Retinal pigment epithelial cell (primary cell): Measurements from ENCODE around the gene PHF21B.

ENCODE experiments used
- DNase-seq: peaks from one replicate; pipeline ENCODE4 v3.0.0-alpha.2; 2010; ENCODE audit warnings: low read depth
- H3K4me3 ChIP-seq: 2 replicates; pipeline ENCODE4 v1.5.1; 2011; ENCODE audit warnings: mild to moderate bottlenecking, low read length, control low read depth, moderate library complexity
- TF ChIP-seq, protein P1 (sequence below): conservative IDR thresholded peaks from 2 replicates; pipeline ENCODE4 v1.5.1; 2011; ENCODE audit warnings: low read depth, low read length, control low read depth, inconsistent platforms

PHF21B gene

DNA sequence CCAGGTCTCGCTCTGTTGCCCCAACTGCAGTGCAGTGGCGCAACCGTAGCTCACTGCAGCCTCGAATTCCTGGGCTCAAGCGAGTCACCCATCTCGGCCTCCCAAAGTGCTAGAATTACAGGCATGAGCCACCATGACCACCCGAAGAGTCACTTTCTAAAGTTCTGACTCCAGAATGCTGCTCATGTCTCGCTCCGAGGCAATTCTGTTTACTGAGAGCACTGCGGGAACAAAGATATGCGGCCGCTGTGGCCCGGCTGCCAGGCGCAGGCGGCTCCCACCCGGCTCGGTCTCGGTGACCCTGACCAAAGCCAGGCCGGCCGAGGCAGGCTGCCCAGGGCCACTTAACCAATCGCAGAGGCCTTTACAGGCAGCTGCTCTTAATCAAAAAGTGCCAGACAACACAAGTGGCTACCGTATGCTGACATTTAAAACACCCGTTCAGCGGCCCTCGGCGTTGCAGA, 78.7 kb downstream of the PHF21B start:
- TF ChIP-seq, protein P1, sequence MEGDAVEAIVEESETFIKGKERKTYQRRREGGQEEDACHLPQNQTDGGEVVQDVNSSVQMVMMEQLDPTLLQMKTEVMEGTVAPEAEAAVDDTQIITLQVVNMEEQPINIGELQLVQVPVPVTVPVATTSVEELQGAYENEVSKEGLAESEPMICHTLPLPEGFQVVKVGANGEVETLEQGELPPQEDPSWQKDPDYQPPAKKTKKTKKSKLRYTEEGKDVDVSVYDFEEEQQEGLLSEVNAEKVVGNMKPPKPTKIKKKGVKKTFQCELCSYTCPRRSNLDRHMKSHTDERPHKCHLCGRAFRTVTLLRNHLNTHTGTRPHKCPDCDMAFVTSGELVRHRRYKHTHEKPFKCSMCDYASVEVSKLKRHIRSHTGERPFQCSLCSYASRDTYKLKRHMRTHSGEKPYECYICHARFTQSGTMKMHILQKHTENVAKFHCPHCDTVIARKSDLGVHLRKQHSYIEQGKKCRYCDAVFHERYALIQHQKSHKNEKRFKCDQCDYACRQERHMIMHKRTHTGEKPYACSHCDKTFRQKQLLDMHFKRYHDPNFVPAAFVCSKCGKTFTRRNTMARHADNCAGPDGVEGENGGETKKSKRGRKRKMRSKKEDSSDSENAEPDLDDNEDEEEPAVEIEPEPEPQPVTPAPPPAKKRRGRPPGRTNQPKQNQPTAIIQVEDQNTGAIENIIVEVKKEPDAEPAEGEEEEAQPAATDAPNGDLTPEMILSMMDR, result no peak
- no peak for DNase-seq
- no peak overlapping the region for H3K4me3 ChIP-seq

DNA sequence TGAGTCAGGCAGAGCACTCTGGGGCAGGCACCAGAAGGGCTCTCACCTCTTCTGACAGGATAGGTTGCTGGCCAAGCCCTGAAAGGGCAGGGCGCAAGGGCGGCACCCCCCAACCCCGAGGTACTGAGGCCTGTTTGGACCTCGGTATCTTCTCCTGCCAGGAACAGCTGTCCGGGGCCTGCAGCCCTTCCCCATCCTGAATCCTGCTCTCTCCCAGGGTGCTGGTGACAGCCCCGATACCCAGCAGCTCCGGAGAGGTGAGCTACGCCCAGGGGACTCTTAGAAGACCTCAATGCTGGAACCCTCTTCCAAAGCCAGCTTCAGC, 79.1 kb downstream of the PHF21B start:
- TF ChIP-seq, protein P1, result no peak
- H3K4me3 ChIP-seq, result no peak overlapping the region
- DNase-seq, result no peak

DNA sequence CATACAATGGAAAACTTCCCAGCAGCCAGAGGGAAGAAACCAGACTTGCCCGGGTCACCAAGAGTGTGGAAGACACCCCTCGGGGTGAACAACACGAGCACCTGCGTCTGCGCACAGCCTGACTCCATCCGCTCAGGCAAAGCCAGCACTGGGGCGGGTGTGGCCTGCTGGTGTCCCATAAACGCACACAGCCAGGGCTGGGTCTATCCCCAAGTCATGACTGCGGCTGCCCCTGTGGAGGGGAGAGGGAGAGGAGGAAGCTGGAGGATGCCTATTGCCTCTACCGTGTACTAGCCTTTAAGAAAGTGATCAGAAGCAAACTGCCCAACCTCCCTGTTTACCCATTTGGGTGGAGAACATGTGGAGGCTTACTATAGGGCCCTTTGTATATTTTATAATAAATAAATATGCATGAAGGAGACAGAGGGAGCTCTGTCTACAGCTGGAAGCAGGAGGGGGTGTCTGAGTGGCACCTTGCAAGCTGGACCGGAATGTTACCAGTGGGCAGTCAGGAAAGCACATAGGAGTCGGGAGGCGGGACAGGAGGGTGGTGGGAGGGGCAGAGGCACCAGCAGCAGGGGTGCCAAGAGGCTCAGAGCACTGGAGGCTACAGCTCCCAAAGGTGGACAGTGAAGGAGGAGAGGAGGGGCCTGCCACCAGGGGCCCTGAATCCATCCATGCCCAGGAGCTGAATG, 79.6 kb downstream of the PHF21B start:
- no peak overlapping the region for H3K4me3 ChIP-seq
- TF ChIP-seq, protein P1, result no peak
- no peak for DNase-seq

DNA sequence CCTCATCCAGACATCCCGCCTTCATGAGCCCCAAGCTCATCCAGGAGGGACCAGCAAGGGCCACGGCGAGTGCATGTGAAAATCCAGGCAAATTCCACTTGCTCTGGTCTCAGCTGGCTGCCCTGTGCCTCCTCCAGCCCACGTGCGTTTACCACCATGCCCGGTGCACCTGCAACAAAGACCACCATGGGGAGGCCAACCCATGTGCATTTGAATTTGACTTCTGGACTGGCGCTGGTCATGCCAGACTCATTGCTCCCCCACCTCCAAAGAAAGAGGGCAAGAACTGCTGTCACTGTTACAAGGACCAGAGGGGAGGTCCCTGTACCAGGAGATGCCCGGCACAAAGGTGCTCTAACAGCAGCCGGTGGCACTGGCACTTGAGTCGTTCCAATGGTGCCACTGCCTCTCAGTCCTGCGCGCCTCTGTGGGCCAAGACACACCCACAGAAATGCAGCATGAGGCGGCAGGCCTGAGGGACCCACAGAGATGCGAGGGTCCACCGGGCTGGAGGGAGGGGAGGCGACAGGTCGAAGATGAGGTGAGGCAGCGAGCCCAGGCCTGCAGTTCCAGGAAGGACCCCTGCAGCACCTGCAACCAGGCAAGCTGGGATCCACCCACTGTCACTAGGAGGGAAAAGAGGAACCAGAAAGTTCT, 80.3 kb downstream of the PHF21B start:
- DNase-seq, result no peak
- no peak overlapping the region for H3K4me3 ChIP-seq
- TF ChIP-seq, protein P1, result no peak

DNA sequence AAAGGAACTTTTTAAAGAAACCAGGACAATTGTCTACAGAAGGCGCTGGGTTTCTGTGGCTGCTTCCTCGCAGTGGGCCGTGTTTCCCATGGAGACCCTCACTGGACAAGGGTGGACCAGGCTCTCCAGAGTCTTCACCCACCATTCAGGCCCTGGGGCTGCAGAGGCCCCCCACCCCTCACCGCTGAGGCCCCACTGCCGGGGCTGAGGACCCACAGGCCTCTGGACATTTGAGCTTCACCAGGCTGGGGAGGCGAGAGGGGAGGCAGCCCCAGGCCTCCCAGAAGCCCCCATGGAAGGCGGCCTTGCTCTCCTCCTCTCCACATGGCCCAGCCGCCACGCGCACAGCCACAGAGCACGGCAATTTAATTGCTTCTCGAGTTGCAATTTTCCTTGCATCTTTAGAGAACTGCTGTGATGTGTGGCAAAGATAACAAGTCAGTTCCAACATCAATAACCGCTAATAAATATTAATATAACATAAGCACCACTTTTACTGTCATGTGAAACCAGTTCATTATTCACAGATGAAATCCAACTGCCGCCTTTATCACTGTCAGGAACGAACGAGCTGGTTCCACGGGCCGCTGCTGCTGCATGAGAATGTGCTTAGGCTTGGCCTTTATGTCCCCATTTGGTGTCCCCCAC, 81.0 kb downstream of the PHF21B start:
- TF ChIP-seq, protein P1, result no peak

DNA sequence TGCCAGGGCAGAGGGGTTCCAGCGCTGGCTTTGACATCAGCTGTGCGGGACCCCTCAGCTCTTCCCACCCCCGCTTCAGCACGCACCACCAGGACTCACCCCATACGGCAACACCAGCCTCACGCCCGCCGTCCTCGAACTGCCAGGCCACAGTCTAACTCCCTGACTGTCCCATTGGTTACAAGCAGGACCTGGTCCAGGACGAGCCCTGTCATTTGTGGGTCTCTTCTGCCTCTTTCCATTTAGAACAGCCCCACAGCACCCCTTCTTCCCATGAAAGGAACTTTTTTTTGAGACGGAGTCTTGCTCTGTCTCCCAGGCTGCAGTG, 81.7 kb downstream of the PHF21B start:
- no peak for DNase-seq
- no peak overlapping the region for H3K4me3 ChIP-seq
- TF ChIP-seq, protein P1, result no peak

More for the DNA sequence above, 81.0 kb downstream of the PHF21B start:
- H3K4me3 ChIP-seq, result no peak overlapping the region
- no peak for DNase-seq
